ENCODE data around the gene ANKRD11.
"Not testable (repeated sequence)": the region's sequence is repeated elsewhere in the genome, so short reads cannot be mapped to it uniquely, and the experiment has no call there.

ANKRD11 gene

GRCh38 chr16:89253548-89254287, 236.6 kb downstream of the ANKRD11 start:
- H3K18ac ChIP-seq (ENCODE audit: low read length) = no peak overlapping the region
- no peak overlapping the region for H2BK120ac ChIP-seq (ENCODE audit: insufficient read depth, low read length, poor library complexity)
- peaks cover 9% of the 10 kb centered on the region for H3K27me3 ChIP-seq (ENCODE audit: insufficient read depth, low read length)
- H3K23ac ChIP-seq (ENCODE audit: low read length) = no peak overlapping the region
- H3K4ac ChIP-seq (ENCODE audit: low read depth, low read length) = no peak overlapping the region
- no peak overlapping the region for H2BK12ac ChIP-seq (ENCODE audit: low read length)
- no peak overlapping the region for H4K12ac ChIP-seq (ENCODE audit: low read depth, low read length)
- no peak overlapping the region for H3K4me3 ChIP-seq (ENCODE audit: low read depth, low read length)
- H3K9me3 ChIP-seq (ENCODE audit: insufficient read depth, low read depth, low read length) = peaks cover 11% of the 10 kb centered on the region
- H3K4me2 ChIP-seq (ENCODE audit: low read length) = no peak overlapping the region
- H2AFZ ChIP-seq (ENCODE audit: insufficient read depth, low read length, poor library complexity) = no peak overlapping the region
- peaks cover 2% of the 10 kb centered on the region for H3K79me1 ChIP-seq (ENCODE audit: low read length)
- H3K9ac ChIP-seq (ENCODE audit: low read length) = no peak overlapping the region
- H3K14ac ChIP-seq (ENCODE audit: low read length) = no peak overlapping the region
- no peak for DNase-seq
- H2AK5ac ChIP-seq (ENCODE audit: low read length) = no peak overlapping the region
- no CpG with 5 or more reads among the region's 10 CpGs for WGBS (ENCODE audit: extremely low coverage, insufficient coverage, insufficient read length)
- no peak overlapping the region for H2BK5ac ChIP-seq (ENCODE audit: low read depth, low read length, poor library complexity)
- peaks cover 2 to 3% of the 10 kb centered on the region in 2 experiments for H3K4me1 ChIP-seq (ENCODE audit: control insufficient read depth in 1 of 2, insufficient read depth in 2 of 2, low read length in 2 of 2)
- no peak overlapping the region for H4K8ac ChIP-seq (ENCODE audit: low read depth, low read length)
- H3K27ac ChIP-seq (ENCODE audit: low read depth, low read length) = no peak overlapping the region
- H3K36me3 ChIP-seq (ENCODE audit: control insufficient read depth in 1 of 2, insufficient read depth in 2 of 2, low read length in 2 of 2) = no peaks in the 10 kb centered on the region
- no peaks in the 10 kb centered on the region for H3K79me2 ChIP-seq (ENCODE audit: control insufficient read depth, insufficient read depth, low read length, poor library complexity)
- H4K91ac ChIP-seq (ENCODE audit: low read depth, low read length) = no peak overlapping the region

DNA sequence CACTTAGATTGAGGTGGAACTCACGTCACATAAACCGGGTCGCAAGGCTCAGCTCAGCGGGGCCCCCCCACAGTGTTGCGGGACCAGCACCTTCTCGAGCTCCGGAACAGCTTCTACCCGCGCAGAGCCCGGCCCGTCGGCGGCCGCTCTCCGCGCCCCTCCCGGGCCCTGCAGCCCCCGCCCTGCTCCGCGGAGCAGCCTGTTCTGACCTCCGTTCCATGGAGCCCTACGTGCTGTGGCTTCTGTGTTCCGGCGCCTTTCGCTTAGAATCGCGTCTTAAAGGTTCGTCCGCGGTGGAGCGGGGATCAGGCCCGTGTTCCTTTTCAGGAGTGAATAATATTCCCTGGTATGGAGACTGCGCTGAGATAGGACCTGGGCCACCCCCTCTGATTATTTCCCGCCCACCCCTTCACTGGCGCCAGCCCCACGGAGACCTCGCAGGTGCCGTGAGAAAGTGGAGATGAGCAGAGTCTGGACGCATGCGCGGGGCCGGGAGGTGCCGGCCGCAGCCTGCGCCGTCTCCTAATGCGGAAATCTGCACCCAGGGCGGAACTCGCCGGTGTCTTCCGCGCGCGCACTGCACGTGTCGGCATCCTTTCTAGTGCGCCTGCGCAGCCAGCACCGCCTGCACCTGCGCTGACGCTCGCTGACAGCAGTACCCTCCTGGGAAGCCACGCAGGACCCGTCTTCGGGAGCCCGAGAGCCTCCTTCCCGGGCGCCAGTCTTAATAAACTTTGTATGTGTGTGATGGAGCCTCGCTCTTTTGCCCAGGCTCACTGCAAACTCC, 242.0 kb downstream of the ANKRD11 start:
- Histone ChIP-seq H3K36me3 (ENCODE audit: control insufficient read depth in 1 of 2, insufficient read depth in 2 of 2, low read length in 2 of 2) (no peaks in the 10 kb centered on the region), H2AFZ (ENCODE audit: insufficient read depth, low read length, poor library complexity) (no peak overlapping the region), H3K4ac (ENCODE audit: low read depth, low read length) (no peak overlapping the region), H3K4me2 (ENCODE audit: low read length) (peak overlapping the region; percentile 54), H3K9ac (ENCODE audit: low read length) (no peak overlapping the region), H3K79me1 (ENCODE audit: low read length) (peaks cover 4% of the 10 kb centered on the region), H3K4me3 (ENCODE audit: low read depth, low read length) (no peak overlapping the region), H3K4me1 (ENCODE audit: control insufficient read depth in 1 of 2, insufficient read depth in 2 of 2, low read length in 2 of 2) (peaks cover 4 to 5% of the 10 kb centered on the region in 2 experiments), H3K14ac (ENCODE audit: low read length) (no peak overlapping the region), H3K23ac (ENCODE audit: low read length) (no peak overlapping the region), H3K9me3 (ENCODE audit: insufficient read depth, low read depth, low read length) (peaks cover 15% of the 10 kb centered on the region), H2BK120ac (ENCODE audit: insufficient read depth, low read length, poor library complexity) (no peak overlapping the region), H4K91ac (ENCODE audit: low read depth, low read length) (no peak overlapping the region), H3K79me2 (ENCODE audit: control insufficient read depth, insufficient read depth, low read length, poor library complexity) (peaks cover 2% of the 10 kb centered on the region), H3K18ac (ENCODE audit: low read length) (no peak overlapping the region), H4K8ac (ENCODE audit: low read depth, low read length) (no peak overlapping the region), H3K27ac (ENCODE audit: low read depth, low read length) (no peak overlapping the region), H4K12ac (ENCODE audit: low read depth, low read length) (no peak overlapping the region), H3K27me3 (ENCODE audit: insufficient read depth, low read length) (no peaks in the 10 kb centered on the region), H2AK5ac (ENCODE audit: low read length) (no peak overlapping the region), H2BK5ac (ENCODE audit: low read depth, low read length, poor library complexity) (no peak overlapping the region), H2BK12ac (ENCODE audit: low read length) (no peak overlapping the region)
- peak; percentile 90 to 94 for DNase-seq
- no CpG with 5 or more reads among the region's 69 CpGs for WGBS (ENCODE audit: extremely low coverage, insufficient coverage, insufficient read length)

- not testable (repeated sequence) for H3K23ac ChIP-seq (ENCODE audit: low read length); H4K91ac ChIP-seq (ENCODE audit: low read depth, low read length); H3K36me3 ChIP-seq (ENCODE audit: control insufficient read depth in 1 of 2, insufficient read depth in 2 of 2, low read length in 2 of 2); H2AFZ ChIP-seq (ENCODE audit: insufficient read depth, low read length, poor library complexity); H3K27ac ChIP-seq (ENCODE audit: low read depth, low read length); H4K12ac ChIP-seq (ENCODE audit: low read depth, low read length); H3K9ac ChIP-seq (ENCODE audit: low read length); H3K79me1 ChIP-seq (ENCODE audit: low read length); H2BK12ac ChIP-seq (ENCODE audit: low read length); H4K8ac ChIP-seq (ENCODE audit: low read depth, low read length); H3K4me3 ChIP-seq (ENCODE audit: low read depth, low read length); H3K4me1 ChIP-seq (ENCODE audit: control insufficient read depth in 1 of 2, insufficient read depth in 2 of 2, low read length in 2 of 2); H2BK120ac ChIP-seq (ENCODE audit: insufficient read depth, low read length, poor library complexity); H3K14ac ChIP-seq (ENCODE audit: low read length); H2BK5ac ChIP-seq (ENCODE audit: low read depth, low read length, poor library complexity); H3K18ac ChIP-seq (ENCODE audit: low read length); H3K79me2 ChIP-seq (ENCODE audit: control insufficient read depth, insufficient read depth, low read length, poor library complexity); H3K27me3 ChIP-seq (ENCODE audit: insufficient read depth, low read length); H2AK5ac ChIP-seq (ENCODE audit: low read length); H3K4ac ChIP-seq (ENCODE audit: low read depth, low read length)
- Histone ChIP-seq H3K4me2 (ENCODE audit: low read length) (peak overlapping the region; percentile 54), H3K9me3 (ENCODE audit: insufficient read depth, low read depth, low read length) (peaks cover 15% of the 10 kb centered on the region)
- no CpG with 5 or more reads among the region's 45 CpGs for WGBS (ENCODE audit: extremely low coverage, insufficient coverage, insufficient read length)
- peak; percentile 31 to 53 for DNase-seq
Observed at GRCh38 chr16:89247734-89248075, 242.7 kb downstream of the ANKRD11 start.

GRCh38 chr16:89246903-89247733, 243.2 kb downstream of the ANKRD11 start:
- no CpG with 5 or more reads among the region's 78 CpGs for WGBS (ENCODE audit: extremely low coverage, insufficient coverage, insufficient read length)
- DNase-seq = peak; percentile 66 to 90
- peak overlapping the region; percentile 69 for H3K4me3 ChIP-seq (ENCODE audit: low read depth, low read length)
- H3K36me3 ChIP-seq (ENCODE audit: control insufficient read depth in 1 of 2, insufficient read depth in 2 of 2, low read length in 2 of 2) = no peaks in the 10 kb centered on the region
- no peak overlapping the region for H3K4ac ChIP-seq (ENCODE audit: low read depth, low read length)
- no peak overlapping the region for H2AK5ac ChIP-seq (ENCODE audit: low read length)
- H4K8ac ChIP-seq (ENCODE audit: low read depth, low read length) = peak overlapping the region; percentile 56
- H3K79me2 ChIP-seq (ENCODE audit: control insufficient read depth, insufficient read depth, low read length, poor library complexity) = peaks cover 2% of the 10 kb centered on the region
- H4K91ac ChIP-seq (ENCODE audit: low read depth, low read length) = peak overlapping the region; percentile 22
- H3K4me2 ChIP-seq (ENCODE audit: low read length) = peak overlapping the region; percentile 80
- H2BK5ac ChIP-seq (ENCODE audit: low read depth, low read length, poor library complexity) = no peak overlapping the region
- H2BK12ac ChIP-seq (ENCODE audit: low read length) = no peak overlapping the region
- H3K14ac ChIP-seq (ENCODE audit: low read length) = peak overlapping the region; percentile 60
- H3K9ac ChIP-seq (ENCODE audit: low read length) = no peak overlapping the region
- peak overlapping the region; percentile 14 for H4K12ac ChIP-seq (ENCODE audit: low read depth, low read length)
- H3K4me1 ChIP-seq (ENCODE audit: control insufficient read depth in 1 of 2, insufficient read depth in 2 of 2, low read length in 2 of 2) = peaks cover 4 to 5% of the 10 kb centered on the region in 2 experiments
- H3K23ac ChIP-seq (ENCODE audit: low read length) = no peak overlapping the region
- H2AFZ ChIP-seq (ENCODE audit: insufficient read depth, low read length, poor library complexity) = peak overlapping the region; percentile 43
- H3K27me3 ChIP-seq (ENCODE audit: insufficient read depth, low read length) = no peaks in the 10 kb centered on the region
- H3K79me1 ChIP-seq (ENCODE audit: low read length) = peaks cover 4% of the 10 kb centered on the region
- H3K27ac ChIP-seq (ENCODE audit: low read depth, low read length) = no peak overlapping the region
- peaks cover 15% of the 10 kb centered on the region for H3K9me3 ChIP-seq (ENCODE audit: insufficient read depth, low read depth, low read length)
- no peak overlapping the region for H2BK120ac ChIP-seq (ENCODE audit: insufficient read depth, low read length, poor library complexity)
- H3K18ac ChIP-seq (ENCODE audit: low read length) = peak overlapping the region; percentile 14

Data from trophoblast cell (in vitro differentiated cells and primary cell).